GM08714 (cell line): ENCODE results near the gene LIN7A.

Experiments used
- H3K4me3 ChIP-seq: fragments of 200-500 bp; sonication (Bioruptor generic); 2 replicates; pipeline ENCODE4 v1.5.1; 2014; ENCODE audit warnings: mild to moderate bottlenecking, low read length, inconsistent platforms
- ZNF274 ChIP-seq: IDR thresholded peaks from 2 replicates; pipeline ENCODE4 v1.6.1; 2012; ENCODE audit warnings: mild to moderate bottlenecking, low read depth, low read length

LIN7A gene

GRCh38 chr12:80781313-80781712 lies 156.4 kb downstream of the LIN7A start:
- TF ChIP-seq ZNF274, result no peak
- no peak overlapping the region for H3K4me3 ChIP-seq

GRCh38 chr12:80780746-80781145 lies 157.0 kb downstream of the LIN7A start:
- TF ChIP-seq ZNF274, result no peak
- H3K4me3 ChIP-seq, result no peak overlapping the region; the same call in 1 of the 2 replicates

GRCh38 chr12:80778005-80778541 lies 159.7 kb downstream of the LIN7A start:
- no peak for TF ChIP-seq ZNF274
- H3K4me3 ChIP-seq, result no peak overlapping the region; the same call in 1 of the 2 replicates

GRCh38 chr12:80777587-80777986 lies 160.1 kb downstream of the LIN7A start:
- no peak for TF ChIP-seq ZNF274
- no peak overlapping the region for H3K4me3 ChIP-seq

GRCh38 chr12:80776706-80777105 lies 161.0 kb downstream of the LIN7A start:
- H3K4me3 ChIP-seq, result no peak overlapping the region
- no peak for TF ChIP-seq ZNF274

GRCh38 chr12:80770958-80771357 lies 166.8 kb downstream of the LIN7A start:
- no peak overlapping the region for H3K4me3 ChIP-seq
- TF ChIP-seq ZNF274, result no peak

- TF ChIP-seq ZNF274, result no peak
- H3K4me3 ChIP-seq, result no peak overlapping the region
These were observed 168.1 kb downstream of the LIN7A start for GRCh38 chr12:80769553-80770140.

GRCh38 chr12:80766897-80767296 lies 170.8 kb downstream of the LIN7A start:
- no peak overlapping the region for H3K4me3 ChIP-seq
- no peak for TF ChIP-seq ZNF274

- H3K4me3 ChIP-seq, result no peak overlapping the region
- no peak for TF ChIP-seq ZNF274
These were observed 171.5 kb downstream of the LIN7A start for GRCh38 chr12:80766210-80766609.

GRCh38 chr12:80763874-80764273 lies 173.9 kb downstream of the LIN7A start:
- TF ChIP-seq ZNF274, result no peak
- no peak overlapping the region for H3K4me3 ChIP-seq

GRCh38 chr12:80761838-80762237 lies 175.9 kb downstream of the LIN7A start:
- no peak for TF ChIP-seq ZNF274
- H3K4me3 ChIP-seq, result no peak overlapping the region

GRCh38 chr12:80756875-80757274 lies 180.9 kb downstream of the LIN7A start:
- H3K4me3 ChIP-seq, result no peak overlapping the region
- no peak for TF ChIP-seq ZNF274

GRCh38 chr12:80754274-80754673 lies 183.5 kb downstream of the LIN7A start:
- no peak overlapping the region for H3K4me3 ChIP-seq
- TF ChIP-seq ZNF274, result no peak

GRCh38 chr12:80752464-80752863 lies 185.3 kb downstream of the LIN7A start:
- H3K4me3 ChIP-seq, result no peak overlapping the region

GRCh38 chr12:80749456-80749855 lies 188.3 kb downstream of the LIN7A start:
- H3K4me3 ChIP-seq, result no peak overlapping the region
- no peak for TF ChIP-seq ZNF274

More at GRCh38 chr12:80752464-80752863, 185.3 kb downstream of the LIN7A start:
- no peak for TF ChIP-seq ZNF274

GRCh38 chr12:80747800-80748199 lies 189.9 kb downstream of the LIN7A start:
- H3K4me3 ChIP-seq, result no peak overlapping the region
- no peak for TF ChIP-seq ZNF274
